GM21576 (cell line): ENCODE results near the gene OR4B1.
"Not testable (repeated sequence)": the region's sequence is repeated elsewhere in the genome, so short reads cannot be mapped to it uniquely, and the experiment has no call there.

ENCODE experiments used
- ATAC-seq: cut with Tn5 transposase; IDR thresholded peaks from one replicate; pipeline ENCODE4 v1.9.1; 2021; ENCODE audit warnings: mild to moderate bottlenecking, moderate library complexity; ENCODE audit not compliant: unreplicated experiment

OR4B1 gene

GRCh38 chr11:48216510-48216909 is at the start of gene OR4B1:
TSS of gene OR4B1 (plus strand) at chr11:48216810. CDS start at chr11:48216810, 0 bp downstream.
- no peak for ATAC-seq

DNA sequence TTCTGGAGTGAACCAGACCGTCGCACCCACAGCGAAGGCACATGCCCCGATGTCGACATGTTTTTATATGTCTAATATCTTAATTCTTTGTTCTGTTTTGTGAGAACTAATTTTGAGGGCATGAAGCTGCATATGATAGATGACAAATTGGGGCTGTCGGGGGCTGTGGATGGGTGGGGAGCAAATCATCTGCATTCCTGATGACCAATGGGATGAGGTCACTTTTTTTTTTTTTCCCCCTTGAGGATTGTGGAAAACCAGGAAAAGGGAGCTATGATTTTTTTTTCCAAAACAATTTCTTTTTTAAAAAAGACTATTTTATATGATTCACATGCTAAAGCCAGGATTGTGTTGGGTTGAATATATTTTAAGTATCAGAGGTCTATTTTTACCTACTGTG is 49.2 kb upstream of the OR4B1 start:
- no peak for ATAC-seq

DNA sequence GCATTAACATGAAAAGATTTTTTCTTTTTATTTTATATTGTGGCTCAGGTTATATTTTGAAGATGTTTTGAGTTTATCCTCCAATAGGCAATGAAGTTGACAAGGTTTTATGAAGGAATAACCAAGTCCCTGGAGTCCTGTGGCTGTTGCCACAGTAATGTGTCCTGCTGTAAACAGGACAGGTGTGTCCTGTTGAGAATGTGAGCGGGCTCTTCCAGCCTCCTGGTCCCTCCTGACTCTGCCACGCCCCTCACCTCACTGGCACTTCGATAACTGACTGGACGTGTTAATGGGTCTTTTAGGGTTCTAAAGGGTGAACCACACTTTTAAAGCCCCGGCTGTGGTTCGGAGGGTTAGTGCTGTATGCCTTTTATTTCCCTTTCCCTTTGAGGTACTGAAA is 47.8 kb upstream of the OR4B1 start:
- no peak for ATAC-seq

GRCh38 chr11:48169259-48169658 is 47.4 kb upstream of the OR4B1 start:
- no peak for ATAC-seq

GRCh38 chr11:48169717-48170116 is 46.9 kb upstream of the OR4B1 start:
- no peak for ATAC-seq

- no peak for ATAC-seq
Observed at GRCh38 chr11:48170241-48171233, 46.1 kb upstream of the OR4B1 start.

GRCh38 chr11:48172818-48173609 is 43.6 kb upstream of the OR4B1 start:
- ATAC-seq = peak; percentile 62

- ATAC-seq = no peak
Observed at GRCh38 chr11:48177661-48178060, 38.9 kb upstream of the OR4B1 start.

GRCh38 chr11:48180627-48181026 is 36.0 kb upstream of the OR4B1 start:
- no peak for ATAC-seq

DNA sequence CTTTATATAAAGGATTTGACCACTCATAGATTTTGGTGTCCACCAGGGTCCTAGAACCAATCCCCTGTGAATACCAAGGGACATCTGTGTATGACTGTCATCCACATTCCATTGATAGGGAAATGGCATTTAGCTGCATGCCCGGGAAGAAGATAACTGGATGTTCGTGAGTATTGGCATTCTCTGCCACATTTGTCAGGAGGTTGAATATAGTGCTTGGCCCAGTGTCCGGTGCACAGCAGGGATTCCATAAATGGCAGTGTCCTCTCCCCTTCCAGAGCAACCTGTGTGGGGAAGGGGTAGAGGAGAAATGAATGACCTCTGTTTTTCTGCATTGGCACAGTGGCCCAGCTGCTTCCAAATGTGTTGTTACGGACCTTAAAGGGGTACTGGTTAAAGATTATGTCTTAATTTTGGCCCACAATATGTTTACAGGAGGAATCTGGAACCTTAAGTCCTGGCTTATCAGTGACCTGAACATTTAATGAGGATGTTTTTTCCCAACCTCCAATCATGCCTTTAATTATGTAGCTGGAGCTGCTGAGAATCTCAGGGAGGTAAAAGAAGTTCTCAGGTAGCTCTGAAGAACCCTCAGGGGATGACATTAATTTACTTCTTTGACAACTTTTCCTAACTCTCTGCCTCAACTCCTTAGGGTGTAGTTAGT is 33.6 kb upstream of the OR4B1 start:
- ATAC-seq = no peak

DNA sequence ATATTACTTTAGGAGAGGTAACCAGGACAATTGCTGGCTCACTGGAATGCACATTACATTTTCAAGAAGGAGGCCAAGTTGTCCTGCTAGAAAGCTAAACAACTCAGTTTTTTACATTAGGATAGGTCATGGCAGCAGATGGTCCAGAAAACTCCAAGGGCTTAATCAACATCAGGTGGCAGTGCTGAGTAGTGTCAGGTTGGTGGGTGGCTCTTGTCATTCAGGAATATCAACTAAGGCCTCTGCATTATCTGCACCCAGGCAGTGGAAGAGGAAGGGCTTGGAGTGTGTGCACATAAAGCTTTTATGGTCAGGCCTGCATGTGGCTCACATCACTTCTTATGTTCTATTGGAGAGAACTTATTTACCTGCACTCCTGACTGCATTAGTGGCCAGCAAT is 32.2 kb upstream of the OR4B1 start:
- no peak for ATAC-seq

GRCh38 chr11:48190906-48191654 is 25.5 kb upstream of the OR4B1 start:
- ATAC-seq = not testable (repeated sequence)

DNA sequence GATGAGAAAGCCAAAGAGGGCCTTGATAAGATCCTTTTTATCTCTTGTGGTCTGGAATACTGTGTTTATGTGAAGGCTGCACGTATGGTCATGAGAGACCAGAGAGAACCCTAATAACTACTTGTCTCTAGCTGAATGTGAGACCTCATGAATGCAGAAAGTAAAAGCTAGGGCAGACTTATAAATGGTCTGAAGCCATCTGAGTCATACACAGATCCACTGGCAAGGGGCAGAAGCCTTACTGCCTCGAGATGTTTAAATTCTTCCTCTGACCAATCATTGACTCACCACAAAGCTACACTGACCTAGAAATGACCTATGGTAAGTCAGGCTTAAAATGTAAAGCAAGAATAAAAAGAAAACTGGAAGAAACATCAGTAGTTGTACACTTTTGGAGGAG is 22.7 kb upstream of the OR4B1 start:
- no peak for ATAC-seq

DNA sequence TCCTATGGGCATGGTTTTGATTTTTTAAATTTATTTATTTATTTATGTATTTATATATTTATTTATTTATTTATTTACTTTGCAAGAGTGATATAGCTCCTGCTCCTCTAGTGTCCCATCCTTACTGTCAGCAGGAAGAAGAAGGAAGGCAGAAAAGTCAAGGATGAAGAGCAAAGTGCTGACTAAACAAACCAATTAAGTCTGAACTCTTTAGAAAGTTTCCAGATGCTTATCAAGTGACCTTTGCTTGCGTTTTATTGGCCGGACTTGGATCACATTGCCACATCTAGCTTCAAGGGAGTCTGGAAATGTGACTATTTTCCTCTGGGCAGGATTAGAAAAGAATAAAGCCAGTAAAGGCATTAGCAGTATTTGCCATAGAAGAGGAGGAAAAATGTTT is 8.7 kb upstream of the OR4B1 start:
- no peak for ATAC-seq

DNA sequence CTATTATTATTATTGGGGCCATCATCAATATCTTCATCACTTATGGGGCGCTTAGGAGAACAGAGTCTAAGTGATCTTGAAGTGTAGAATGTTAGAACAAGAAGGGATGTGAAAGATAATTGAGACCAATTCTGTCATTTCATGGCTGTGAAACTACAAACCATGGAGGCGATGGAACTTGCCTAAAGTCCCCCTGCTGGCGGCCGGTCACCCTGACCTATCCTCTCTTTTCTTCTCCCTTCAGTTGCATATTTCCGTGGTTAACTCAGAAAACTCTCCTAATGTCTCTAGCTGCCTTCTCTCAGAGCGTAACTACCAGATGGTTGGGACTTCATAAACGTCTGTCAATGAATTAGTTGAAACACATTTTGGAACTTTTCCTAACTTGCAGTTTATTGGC is 6.6 kb upstream of the OR4B1 start:
- no peak for ATAC-seq

DNA sequence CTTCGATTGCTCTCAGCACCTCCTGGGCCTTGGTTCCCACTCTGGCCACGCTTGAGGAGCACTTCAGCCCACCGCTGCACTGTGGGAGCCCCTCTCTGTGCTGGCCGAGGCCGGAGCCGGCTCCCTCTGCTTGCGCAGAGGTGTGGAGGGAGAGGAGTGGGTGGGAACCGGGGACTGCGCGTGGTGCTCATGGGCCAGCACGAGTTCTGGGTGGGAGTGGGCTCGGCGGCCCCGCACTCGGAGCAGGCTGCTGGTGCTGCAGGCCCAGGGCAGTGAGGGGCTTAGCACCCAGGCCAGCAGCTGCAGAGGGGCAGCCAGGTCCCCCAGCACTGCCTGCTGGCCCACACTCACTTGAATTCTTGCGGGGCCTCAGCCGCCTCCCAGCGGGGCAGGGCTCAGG is 12.2 kb downstream of the OR4B1 start:
- no peak for ATAC-seq

- ATAC-seq = not testable (repeated sequence)
Observed at GRCh38 chr11:48230057-48230456, 13.4 kb downstream of the OR4B1 start.

GRCh38 chr11:48237727-48238126 is 21.1 kb downstream of the OR4B1 start:
- ATAC-seq = no peak

GRCh38 chr11:48242501-48242900 is 25.9 kb downstream of the OR4B1 start:
- no peak for ATAC-seq

GRCh38 chr11:48244804-48245203 is 28.2 kb downstream of the OR4B1 start, which contains the start of gene OR4X2:
TSS of gene OR4X2 (plus strand) at chr11:48245104. CDS start at chr11:48245104, 0 bp downstream.
- no peak for ATAC-seq
